H1 (cell line): ENCODE measurements around the gene ANKRD17. TPM values are rescaled to one million over a fixed set of nuclear protein-coding genes. Genes with fewer than 3 reads are reported as not detected.

ENCODE experiments used
- CTCF ChIA-PET: fragments of 300-600 bp; sonication (Branson Sonifier 250); formaldehyde crosslinking; loops from one replicate; lab custom pipeline; 2021; ENCODE audit not compliant: partially characterized antibody; lab: Charles Lee
- POLR2A ChIA-PET: fragments of 300-600 bp; sonication (Branson Sonifier 250); formaldehyde crosslinking; loops from one replicate; lab custom pipeline; 2021; ENCODE audit warnings: inconsistent platforms; ENCODE audit not compliant: partially characterized antibody; lab: Charles Lee
- DNase-seq, 2 experiments: peaks; one replicate each; pipeline versions ENCODE4 v3.0.0 to v3.0.0-alpha.2; 2010 to 2022; ENCODE audit warnings: low spot score in 2 of 2, low read depth in 1 of 2, mixed read lengths in 1 of 2
- FAIRE-seq: peaks from 2 replicates; lab custom pipeline; 2011; peaks lifted over from hg19 to GRCh38; lab: Jason Lieb, UNC
- H2AFZ ChIP-seq: 2 replicates; pipeline ENCODE4 v1.8.1; 2012; ENCODE audit warnings: low read length, inconsistent platforms
- H2AK5ac ChIP-seq: 2 replicates; pipeline ENCODE4 v1.6.1; 2013; ENCODE audit warnings: low read depth, low read length
- H2BK120ac ChIP-seq: replicated peaks from 2 replicates; pipeline ENCODE3; 2013; ENCODE audit warnings: low read depth, low read length, inconsistent platforms
- H2BK12ac ChIP-seq: 2 replicates; pipeline ENCODE4 v1.6.1; 2013; ENCODE audit warnings: low read depth, low read length
- H2BK15ac ChIP-seq: 2 replicates; pipeline ENCODE4 v1.6.1; 2013; ENCODE audit warnings: low read length
- H2BK20ac ChIP-seq: 2 replicates; pipeline ENCODE4 v1.6.1; 2013; ENCODE audit warnings: low read length
- H2BK5ac ChIP-seq: 2 replicates; pipeline ENCODE4 v1.6.1; 2013; ENCODE audit warnings: low read depth, low read length
- H3K14ac ChIP-seq: 2 replicates; pipeline ENCODE4 v1.6.1; 2013; ENCODE audit warnings: inconsistent platforms; ENCODE audit not compliant: insufficient read length
- H3K18ac ChIP-seq: 2 replicates; pipeline ENCODE4 v1.6.1; 2013; ENCODE audit warnings: low read length; ENCODE audit errors: extremely low read depth
- H3K23ac ChIP-seq: 2 replicates; pipeline ENCODE4 v1.6.1; 2013; ENCODE audit warnings: inconsistent platforms; ENCODE audit not compliant: insufficient read length
- H3K23me2 ChIP-seq: 2 replicates; pipeline ENCODE4 v1.6.1; 2013; ENCODE audit warnings: low read depth, low read length
- H3K27ac ChIP-seq: 2 replicates; pipeline ENCODE4 v1.6.1; 2011; ENCODE audit warnings: low read depth, low read length, inconsistent platforms
- H3K27me3 ChIP-seq, 4 experiments: replicated peaks in 1 of 4; 1 replicate in 1 of 4; 2 replicates in 3 of 4; pipeline versions ENCODE4 v1.6.1 to v1.8.1; 2011 to 2013; ENCODE audit warnings: low read length in 3 of 4, mild to moderate bottlenecking in 3 of 4, inconsistent platforms in 2 of 4, mixed read lengths in 2 of 4, moderate library complexity in 1 of 4; ENCODE audit not compliant: control insufficient read depth in 3 of 4, insufficient read depth in 3 of 4; ENCODE audit errors: extremely low read depth in 1 of 4
- H3K36me3 ChIP-seq, 4 experiments: 2 replicates each; pipeline versions ENCODE4 v1.6.1 to v1.8.1; 2011 to 2013; ENCODE audit warnings: mild to moderate bottlenecking in 4 of 4, low read length in 3 of 4, moderate library complexity in 2 of 4, control low read depth in 1 of 4, inconsistent platforms in 1 of 4; ENCODE audit not compliant: insufficient read depth in 4 of 4, control insufficient read depth in 2 of 4
- H3K4ac ChIP-seq: replicated peaks from 2 replicates; pipeline ENCODE3; 2013; ENCODE audit warnings: low read length, low read depth, mixed read lengths, inconsistent platforms; ENCODE audit not compliant: insufficient read length
- H3K4me1 ChIP-seq, 4 experiments: replicated peaks in 1 of 4; 1 replicate in 1 of 4; 2 replicates in 3 of 4; pipeline versions ENCODE4 v1.6.1 to v1.8.1; 2011 to 2013; ENCODE audit warnings: low read length in 3 of 4, inconsistent platforms in 2 of 4, mixed read lengths in 1 of 4; ENCODE audit not compliant: insufficient read depth in 4 of 4, control insufficient read depth in 3 of 4
- H3K4me2 ChIP-seq, 2 experiments: 2 replicates each; pipeline versions ENCODE4 v1.6.1 to v1.8.1; 2011 to 2013; ENCODE audit warnings: low read depth in 2 of 2, low read length in 2 of 2, control low read depth in 1 of 2, inconsistent platforms in 1 of 2, mild to moderate bottlenecking in 1 of 2; ENCODE audit not compliant: insufficient read depth in 1 of 2
- H3K4me3 ChIP-seq, 4 experiments: fragments of 200-600, 300-600 bp in 1 of 4; sonication (generic), shearing (Covaris generic), sonication (Bioruptor Twin) in 1 of 4; 2 replicates each; pipeline versions ENCODE4 v1.5.1 to v1.8.1; 2011 to 2016; ENCODE audit warnings: low read length in 4 of 4, low read depth in 3 of 4, control low read depth in 2 of 4, inconsistent platforms in 2 of 4, mild to moderate bottlenecking in 2 of 4, mixed read lengths in 1 of 4, moderate library complexity in 1 of 4; ENCODE audit not compliant: insufficient read depth in 2 of 4; ENCODE audit errors: extremely low read depth in 1 of 4
- H3K56ac ChIP-seq: replicated peaks from 2 replicates; pipeline ENCODE3; 2013; ENCODE audit warnings: low read depth, mild to moderate bottlenecking, mixed read lengths, low read length, inconsistent platforms; ENCODE audit not compliant: insufficient read length
- H3K79me1 ChIP-seq: 2 replicates; pipeline ENCODE4 v1.6.1; 2013; ENCODE audit warnings: low read depth, low read length, control low read depth
- H3K79me2 ChIP-seq, 2 experiments: 2 replicates each; pipeline versions ENCODE4 v1.6.1 to v1.8.1; 2012 to 2013; ENCODE audit warnings: low read length in 2 of 2, mild to moderate bottlenecking in 2 of 2, inconsistent platforms in 1 of 2; ENCODE audit not compliant: insufficient read depth in 2 of 2, control insufficient read depth in 1 of 2
- H3K9ac ChIP-seq, 4 experiments: replicated peaks in 1 of 4; 1 replicate in 1 of 4; 2 replicates in 3 of 4; pipeline versions ENCODE4 v1.6.1 to v1.8.1; 2011 to 2013; ENCODE audit warnings: low read depth in 3 of 4, low read length in 3 of 4, control low read depth in 2 of 4, mild to moderate bottlenecking in 2 of 4, moderate library complexity in 2 of 4, inconsistent platforms in 1 of 4; ENCODE audit errors: extremely low read depth in 1 of 4
- H3K9me3 ChIP-seq, 2 experiments: 2 replicates each; pipeline versions ENCODE4 v1.6.1 to v1.8.1; 2012 to 2013; ENCODE audit warnings: mild to moderate bottlenecking in 2 of 2, moderate library complexity in 2 of 2, control low read depth in 1 of 2, inconsistent platforms in 1 of 2, low read depth in 1 of 2, low read length in 1 of 2, mixed read lengths in 1 of 2; ENCODE audit not compliant: insufficient read depth in 2 of 2
- H4K20me1 ChIP-seq, 2 experiments: replicated peaks in 1 of 2; 2 replicates each; pipeline versions ENCODE3 to v1.8.1; 2011 to 2013; ENCODE audit warnings: inconsistent platforms in 2 of 2, low read length in 2 of 2, mild to moderate bottlenecking in 1 of 2; ENCODE audit not compliant: insufficient read depth in 2 of 2, control insufficient read depth in 1 of 2
- H4K5ac ChIP-seq: 2 replicates; pipeline ENCODE4 v1.6.1; 2013; ENCODE audit warnings: low read length, low read depth, mixed read lengths, inconsistent platforms; ENCODE audit not compliant: insufficient read length
- H4K8ac ChIP-seq: 2 replicates; pipeline ENCODE4 v1.8.0; 2013; ENCODE audit warnings: mild to moderate bottlenecking, moderate library complexity, low read length, inconsistent platforms; ENCODE audit not compliant: insufficient read depth; ENCODE audit errors: extremely low read depth
- H4K91ac ChIP-seq: replicated peaks from 2 replicates; pipeline ENCODE3; 2013; ENCODE audit warnings: low read length, mixed read lengths, inconsistent platforms; ENCODE audit not compliant: insufficient read length
- ASH2L ChIP-seq: fragments of 200-600, 300-600 bp; sonication (generic); IDR thresholded peaks from one replicate; pipeline ENCODE4 v1.7.1; 2017; ENCODE audit warnings: low read length
- EZH2 ChIP-seq: fragments of 200-600 bp; sonication (generic); IDR thresholded peaks from 2 replicates; pipeline ENCODE4 v1.7.1; 2012; ENCODE audit warnings: low read depth, mild to moderate bottlenecking, moderate library complexity, low read length, inconsistent platforms; ENCODE audit not compliant: severe bottlenecking
- GABPA ChIP-seq: IDR thresholded peaks from 2 replicates; pipeline ENCODE4 v1.6.1; 2011; ENCODE audit warnings: mild to moderate bottlenecking, low read length, moderate library complexity, borderline replicate concordance; ENCODE audit not compliant: insufficient read depth
- GTF2F1 ChIP-seq: IDR thresholded peaks from 2 replicates; pipeline ENCODE4 v1.6.1; 2012; ENCODE audit warnings: low read depth, low read length, improper control_type of control experiment, borderline replicate concordance
- HDAC2 ChIP-seq, 2 experiments: fragments of 300-600 bp in 1 of 2; sonication (generic) in 1 of 2; IDR thresholded peaks; 2 replicates each; pipeline ENCODE4 v1.6.1; 2011 to 2012; ENCODE audit warnings: low read depth in 2 of 2, low read length in 2 of 2, mild to moderate bottlenecking in 2 of 2, moderate library complexity in 2 of 2, borderline replicate concordance in 1 of 2, inconsistent platforms in 1 of 2
- SP1 ChIP-seq: IDR thresholded peaks from 2 replicates; pipeline ENCODE4 v1.6.1; 2011; ENCODE audit warnings: low read depth, low read length
- YY1 ChIP-seq: IDR thresholded peaks from 2 replicates; pipeline ENCODE4 v1.6.1; 2011; ENCODE audit warnings: low read depth, mild to moderate bottlenecking, low read length
- WGBS, 2 experiments: shearing (Covaris generic) in 1 of 2; methylation state at CpG; one replicate each; pipeline versions ENCODE4 v1.1.6 to v1.1.7; 2013 to 2015; ENCODE audit warnings: low lambda C conversion rate in 2 of 2, mixed read lengths in 2 of 2, inconsistent platforms in 1 of 2, low coverage in 1 of 2, missing lambda C conversion rate in 1 of 2; ENCODE audit not compliant: insufficient replicate concordance in 2 of 2, insufficient coverage in 1 of 2, insufficient read length in 1 of 2; ENCODE audit errors: extremely low coverage in 1 of 2, missing lambda C conversion rate in 1 of 2; 5-methylcytosine and 5-hydroxymethylcytosine counted together
- polyA plus RNA-seq, 7 experiments: library from polyadenylated mRNA; depleted of rRNA in 3 of 7; stranded (reverse) in 5 of 7; unstranded in 2 of 7; fragments of >200 nt in 5 of 7; fragments of 200-250 nt in 2 of 7; gene quantifications; 1 replicate in 5 of 7; 2 replicates in 1 of 7; 4 replicates in 1 of 7; pipeline versions ENCODE4 v1.2.1 to v1.2.3, GENCODE V29; 2011 to 2013; ENCODE audit warnings: missing spikeins in 2 of 7, mixed read lengths in 2 of 7
- total RNA-seq: library from RNA; stranded (reverse); fragmentation: NEBNext Ultra II Directional; extraction: Animal tissue kit (Norgen Biotek cat#: 25700); gene quantifications from 2 replicates; pipeline ENCODE4 v1.2.1, GENCODE V29; 2021
- TF ChIP-seq, protein P1 (sequence below): IDR thresholded peaks from 2 replicates; pipeline ENCODE4 v1.6.1; 2012; ENCODE audit warnings: inconsistent platforms

The ANKRD17 gene
- total and polyA plus RNA-seq, 2 of the 8 experiments (the other 6 are each of a cell fraction or from before 2014, with no cell fraction given), result 42.4 to 93.7 TPM

DNA sequence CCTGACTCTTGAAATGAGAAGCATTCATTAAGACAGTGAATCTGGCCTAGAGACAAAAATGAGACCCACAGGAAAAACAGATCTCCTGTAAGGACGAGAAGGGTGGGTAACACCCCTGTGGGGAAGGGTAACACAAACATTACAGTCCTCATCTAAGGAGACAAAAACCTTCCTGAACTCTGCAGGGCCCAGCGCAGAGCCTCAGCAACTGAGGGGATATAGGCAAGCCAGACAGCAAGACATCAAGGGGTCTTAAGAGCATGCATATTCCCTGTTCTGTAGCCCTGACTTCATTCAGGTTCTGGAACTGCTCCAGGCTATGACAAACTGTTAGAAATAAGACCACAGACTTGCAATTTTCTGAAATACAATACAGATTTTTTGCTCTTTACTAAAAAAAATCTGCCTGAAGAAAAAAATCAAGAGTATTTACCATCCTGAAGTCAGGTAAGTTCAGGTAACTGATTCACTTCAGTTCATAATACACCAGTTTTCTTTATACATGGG lies 204.6 kb downstream of the ANKRD17 start:
- Histone ChIP-seq H3K18ac (no peak overlapping the region; the same call in 1 of the 2 replicates), H3K79me1 (no peaks in the 10 kb centered on the region), H3K27me3 (no peaks in the 10 kb centered on the region), H3K36me3 (peaks cover 4 to 22% (median 15%) of the 10 kb centered on the region in 4 experiments; a peak in 7 of 8 replicates), H3K4ac (no peak overlapping the region), H3K23ac (no peak overlapping the region), H2AFZ (no peak overlapping the region), H3K56ac (no peak overlapping the region), H3K4me3 (peak overlapping the region in 1 of 4 experiments; percentile 16; a peak in 1 of 8 replicates), H3K9me3 (no peaks in the 10 kb centered on the region), H2BK120ac (no peak overlapping the region), H2BK20ac (no peak overlapping the region), H3K23me2 (no peaks in the 10 kb centered on the region), H2BK15ac (no peak overlapping the region), H3K4me1 (peaks cover 3 to 20% (median 6%) of the 10 kb centered on the region in 4 experiments; a peak in 4 of 7 replicates), H2AK5ac (no peak overlapping the region), H2BK12ac (no peak overlapping the region), H3K14ac (no peak overlapping the region), H2BK5ac (peak overlapping the region; percentile 69; the same call in 1 of the 2 replicates), H4K20me1 (no peaks in the 10 kb centered on the region), H4K91ac (no peak overlapping the region), H3K27ac (no peak overlapping the region), H3K9ac (no peak overlapping the region), H4K8ac (no peak overlapping the region), H3K79me2 (no peaks in the 10 kb centered on the region), H3K4me2 (peak overlapping the region in 1 of 2 experiments; percentile 17; a peak in 2 of 4 replicates), H4K5ac (no peak overlapping the region)
- ChIA-PET CTCF (no interaction called here), POLR2A (no interaction called here)
- DNase-seq (no peak), FAIRE-seq (no peak)
- TF ChIP-seq YY1, result no peak
- no peak for TF ChIP-seq EZH2
- TF ChIP-seq HDAC2 (IDR thresholded peaks at IDR 0.05; ENCODE audit: borderline replicate concordance in 1 of 2, low read depth in 2 of 2, low read length in 2 of 2), result no peak
- no peak for TF ChIP-seq GTF2F1
- no peak for TF ChIP-seq ASH2L
- no peak for TF ChIP-seq SP1
- TF ChIP-seq, protein P1, sequence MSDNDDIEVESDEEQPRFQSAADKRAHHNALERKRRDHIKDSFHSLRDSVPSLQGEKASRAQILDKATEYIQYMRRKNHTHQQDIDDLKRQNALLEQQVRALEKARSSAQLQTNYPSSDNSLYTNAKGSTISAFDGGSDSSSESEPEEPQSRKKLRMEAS, result no peak
- TF ChIP-seq GABPA, result no peak
- 63% methylated on average over 2 of the region's 2 CpGs; no CpG with 5 or more reads in 1 of the 2 experiments for WGBS, 2 experiments
